ENCODE measurements around the gene NCF2.
"Not testable (repeated sequence)": the region's sequence is repeated elsewhere in the genome, so short reads cannot be mapped to it uniquely, and the experiment has no call there.

NCF2 gene

GRCh38 chr1:183590244-183591191, at the start of gene NCF2:
Gene NCF2 (minus strand): TSS chr1:183590459. CDS start chr1:183590329, 130 bp downstream.
- no peak for DNase-seq

- DNase-seq = no peak
These were observed 48.6 kb upstream of the NCF2 start for GRCh38 chr1:183638649-183639387.

GRCh38 chr1:183636783-183637182, 46.5 kb upstream of the NCF2 start:
- no peak for DNase-seq

- DNase-seq = no peak
These were observed 46.0 kb upstream of the NCF2 start for GRCh38 chr1:183636334-183636682.

- peak; percentile 96 for DNase-seq
These were observed 45.5 kb upstream of the NCF2 start, which contains the start of gene ARPC5 for GRCh38 chr1:183635606-183636333. Gene ARPC5 (minus strand): TSS chr1:183635783. CDS start chr1:183635659, 124 bp downstream.

GRCh38 chr1:183635099-183635605, 44.9 kb upstream of the NCF2 start:
- DNase-seq = no peak

GRCh38 chr1:183634429-183635065, 44.3 kb upstream of the NCF2 start:
- DNase-seq = no peak

GRCh38 chr1:183633676-183634343, 43.6 kb upstream of the NCF2 start:
- no peak for DNase-seq

GRCh38 chr1:183632964-183633363, 42.7 kb upstream of the NCF2 start:
- DNase-seq = no peak

- no peak for DNase-seq
These were observed 41.9 kb upstream of the NCF2 start for GRCh38 chr1:183632114-183632513.

- no peak for DNase-seq
These were observed 40.5 kb upstream of the NCF2 start for GRCh38 chr1:183630748-183631147.

- no peak for DNase-seq
These were observed 38.3 kb upstream of the NCF2 start for GRCh38 chr1:183628537-183628936.

- not testable (repeated sequence) for DNase-seq
These were observed 36.0 kb upstream of the NCF2 start for GRCh38 chr1:183626236-183626635.

GRCh38 chr1:183622884-183623785, 32.9 kb upstream of the NCF2 start:
- peak; percentile 14 for DNase-seq

GRCh38 chr1:183622013-183622412, 31.8 kb upstream of the NCF2 start:
- no peak for DNase-seq

GRCh38 chr1:183620311-183620710, 30.1 kb upstream of the NCF2 start:
- no peak for DNase-seq

- DNase-seq = no peak
These were observed 29.5 kb upstream of the NCF2 start for GRCh38 chr1:183619781-183620180.

- not testable (repeated sequence) for DNase-seq
These were observed 27.9 kb upstream of the NCF2 start for GRCh38 chr1:183618202-183618601.

GRCh38 chr1:183612975-183613374, 22.7 kb upstream of the NCF2 start:
- not testable (repeated sequence) for DNase-seq

- no peak for DNase-seq
These were observed 22.1 kb upstream of the NCF2 start for GRCh38 chr1:183612407-183612806.

- no peak for DNase-seq
These were observed 20.8 kb upstream of the NCF2 start for GRCh38 chr1:183611021-183611420.

Data from stimulated activated naive CD4-positive, alpha-beta T cell treated with Interleukin-2 at 50 U/mL for 16 hours (primary cell).